CD14-positive monocyte (primary cell): ENCODE data around the gene TMEM61. TPM values are rescaled to one million over a fixed set of nuclear protein-coding genes. Genes with fewer than 3 reads are reported as not detected.

ENCODE experiments used
- DNase-seq, 3 donors: peaks; one replicate each; pipeline ENCODE4 v3.0.0-alpha.2; 2011 to 2022
- H2AFZ ChIP-seq: 2 replicates; pipeline ENCODE4 v1.6.0; 2012; ENCODE audit warnings: mild to moderate bottlenecking, low read depth, low read length, inconsistent platforms; ENCODE audit not compliant: insufficient read depth, poor library complexity, severe bottlenecking
- H3K27ac ChIP-seq, 2 donors: 1 replicate in 1 of 2; 2 replicates in 1 of 2; pipeline ENCODE4 v1.5.1; 2012 to 2013; ENCODE audit warnings: low read length in 2 of 2, control low read depth in 1 of 2, inconsistent platforms in 1 of 2, low read depth in 1 of 2, mild to moderate bottlenecking in 1 of 2
- H3K27me3 ChIP-seq, 2 donors: one replicate each; pipeline versions ENCODE4 v1.6.0 to v1.6.1; 2011 to 2013; ENCODE audit warnings: low read length in 2 of 2; ENCODE audit not compliant: control insufficient read depth in 2 of 2, insufficient read depth in 2 of 2
- H3K36me3 ChIP-seq, 2 donors: replicated peaks in 1 of 2; 1 replicate in 1 of 2; 2 replicates in 1 of 2; pipeline versions ENCODE4 v1.5.1 to v1.6.1; 2012 to 2013; ENCODE audit warnings: low read length in 2 of 2, control low read depth in 1 of 2, inconsistent platforms in 1 of 2, mild to moderate bottlenecking in 1 of 2; ENCODE audit not compliant: insufficient read depth in 2 of 2, control insufficient read depth in 1 of 2
- H3K4me1 ChIP-seq, 2 donors: 1 replicate in 1 of 2; 2 replicates in 1 of 2; pipeline versions ENCODE4 v1.5.1 to v1.6.1; 2012 to 2013; ENCODE audit warnings: low read length in 2 of 2, control low read depth in 1 of 2, inconsistent platforms in 1 of 2, mild to moderate bottlenecking in 1 of 2, moderate library complexity in 1 of 2; ENCODE audit not compliant: insufficient read depth in 2 of 2, control insufficient read depth in 1 of 2
- H3K4me2 ChIP-seq: replicated peaks from 2 replicates; pipeline ENCODE3; 2012; ENCODE audit warnings: low read length, moderate library complexity, mild to moderate bottlenecking; ENCODE audit not compliant: poor library complexity, severe bottlenecking; ENCODE audit errors: extremely low read depth
- H3K4me3 ChIP-seq, 3 experiments: fragments of 200-600 bp in 1 of 3; sonication (generic) in 1 of 3; replicated peaks in 1 of 3; 1 replicate in 2 of 3; 2 replicates in 1 of 3; pipeline ENCODE4 v1.5.1; 2011 to 2013; ENCODE audit warnings: low read length in 3 of 3, mild to moderate bottlenecking in 3 of 3, control low read depth in 2 of 3, low read depth in 2 of 3, inconsistent platforms in 1 of 3, moderate library complexity in 1 of 3
- H3K79me2 ChIP-seq: 2 replicates; pipeline ENCODE4 v1.6.0; 2012; ENCODE audit warnings: mild to moderate bottlenecking, control low read depth, inconsistent platforms, low read length, moderate library complexity; ENCODE audit not compliant: insufficient read depth
- H3K9ac ChIP-seq: 2 replicates; pipeline ENCODE4 v1.6.0; 2017; ENCODE audit warnings: low read length, mild to moderate bottlenecking; ENCODE audit not compliant: insufficient read depth, poor library complexity, severe bottlenecking
- H3K9me3 ChIP-seq, 2 donors: replicated peaks in 1 of 2; 1 replicate in 1 of 2; 2 replicates in 1 of 2; pipeline versions ENCODE4 v1.5.1 to v1.6.1; 2012 to 2013; ENCODE audit warnings: low read length in 2 of 2, control low read depth in 1 of 2; ENCODE audit not compliant: control insufficient read depth in 1 of 2, insufficient read depth in 1 of 2
- H4K20me1 ChIP-seq: 2 replicates; pipeline ENCODE4 v1.6.0; 2012; ENCODE audit warnings: mild to moderate bottlenecking, low read length, control low read depth, moderate library complexity; ENCODE audit not compliant: insufficient read depth
- H3K27ac Mint-ChIP-seq, 7 donors: one replicate each; pipeline ENCODE4 v1.8.0; 2020; ENCODE audit warnings: mild to moderate bottlenecking in 7 of 7, mixed read lengths in 7 of 7, moderate library complexity in 6 of 7, inconsistent platforms in 2 of 7
- H3K27me3 Mint-ChIP-seq, 3 donors: one replicate each; pipeline ENCODE4 v1.8.0; 2021 to 2022; ENCODE audit warnings: low read depth in 3 of 3, mild to moderate bottlenecking in 3 of 3, mixed read lengths in 3 of 3, moderate library complexity in 3 of 3, inconsistent platforms in 1 of 3
- H3K36me3 Mint-ChIP-seq, 2 donors: one replicate each; pipeline ENCODE4 v1.8.0; 2020; ENCODE audit warnings: mixed read lengths in 2 of 2, inconsistent platforms in 1 of 2, mild to moderate bottlenecking in 1 of 2
- H3K4me1 Mint-ChIP-seq: one replicate; pipeline ENCODE4 v1.8.0; 2020; ENCODE audit warnings: mild to moderate bottlenecking, mixed read lengths
- H3K4me3 Mint-ChIP-seq, 2 donors: one replicate each; pipeline ENCODE4 v1.8.0; 2020; ENCODE audit warnings: mild to moderate bottlenecking in 2 of 2, mixed read lengths in 2 of 2, moderate library complexity in 1 of 2
- H3K9me3 Mint-ChIP-seq, 7 donors: one replicate each; pipeline ENCODE4 v1.8.0; 2020 to 2022; ENCODE audit warnings: mixed read lengths in 7 of 7, mild to moderate bottlenecking in 6 of 7, moderate library complexity in 6 of 7, inconsistent platforms in 2 of 7
- CTCF ChIP-seq: fragments of 200-600 bp; IDR thresholded peaks from one replicate; pipeline ENCODE4 v1.8.0; 2022; ENCODE audit warnings: antibody characterized with exemption, mild to moderate bottlenecking
- WGBS: methylation state at CpG from one replicate; pipeline ENCODE4 v1.1.5; 2013; ENCODE audit warnings: missing lambda C conversion rate; ENCODE audit not compliant: insufficient coverage; 5-methylcytosine and 5-hydroxymethylcytosine counted together
- intact Hi-C, 2 donors: fragments of 100-400 bp; cut with micrococcal nuclease; formaldehyde crosslinking; loops; one replicate each; pipeline versions ENCODE4 v1.15.0 to v1.15.1; 2023
- polyA plus RNA-seq, 3 donors: library from polyadenylated mRNA; depleted of rRNA in 1 of 3; unstranded in 2 of 3; stranded (reverse) in 1 of 3; fragments of 300-500 nt in 2 of 3; fragments of >200 nt in 1 of 3; fragmentation: Illumina TruSeq in 2 of 3; gene quantifications; 1 replicate in 2 of 3; 2 replicates in 1 of 3; pipeline ENCODE4 v1.2.3, GENCODE V29; 2012 to 2021

Gene TMEM61
- polyA plus RNA-seq, 3 donors: not detected

GRCh38 chr1:55040933-55041494, 60.6 kb downstream of the TMEM61 start:
- Histone ChIP-seq H3K4me1 (peaks cover 6 to 14% of the 10 kb centered on the region in 2 donors), H3K79me2 (no peaks in the 10 kb centered on the region), H3K9ac (no peak overlapping the region), H3K27ac (no peak overlapping the region), H4K20me1 (no peaks in the 10 kb centered on the region), H3K4me2 (no peak overlapping the region), H3K27me3 (peaks cover 30 to 49% of the 10 kb centered on the region in 2 donors), H3K4me3 (no peak overlapping the region), H3K9me3 (peaks cover 0 to 11% of the 10 kb centered on the region in 2 donors), H2AFZ (no peak overlapping the region), H3K36me3 (no peaks in the 10 kb centered on the region)
- Mint-ChIP-seq H3K27me3 (peaks cover 53 to 74% (median 57%) of the 10 kb centered on the region in 3 donors), H3K4me1 (peaks cover 27% of the 10 kb centered on the region), H3K36me3 (no peaks in the 10 kb centered on the region), H3K27ac (no peak overlapping the region), H3K9me3 (peaks cover 0 to 10% (median 2%) of the 10 kb centered on the region in 7 donors), H3K4me3 (peak overlapping the region in 1 of 2 donors; percentile 88)
- intact Hi-C loops: no loop called here
- DNase-seq: no peak
- WGBS: 42% methylated on average over 3 of the region's 5 CpGs
- no peak for TF ChIP-seq CTCF

- Histone ChIP-seq H2AFZ (no peak overlapping the region), H3K36me3 (no peaks in the 10 kb centered on the region), H3K4me2 (no peak overlapping the region), H3K27ac (no peak overlapping the region), H3K4me1 (peaks cover under 1 to 9% of the 10 kb centered on the region in 2 donors), H3K27me3 (peaks cover 30 to 49% of the 10 kb centered on the region in 2 donors), H4K20me1 (no peaks in the 10 kb centered on the region), H3K4me3 (no peak overlapping the region), H3K79me2 (no peaks in the 10 kb centered on the region), H3K9ac (no peak overlapping the region), H3K9me3 (peaks cover 0 to 11% of the 10 kb centered on the region in 2 donors)
- Mint-ChIP-seq H3K27ac (no peak overlapping the region), H3K36me3 (no peaks in the 10 kb centered on the region), H3K4me1 (peaks cover 22% of the 10 kb centered on the region), H3K27me3 (peaks cover 53 to 71% (median 57%) of the 10 kb centered on the region in 3 donors), H3K9me3 (peaks cover 0 to 10% (median 2%) of the 10 kb centered on the region in 7 donors), H3K4me3 (peak overlapping the region in 1 of 2 donors; percentile 88)
- WGBS: 89% methylated on average over 1 of the region's 3 CpGs
- no peak for DNase-seq
- no peak for TF ChIP-seq CTCF
- intact Hi-C loops: no loop called here
Observed at GRCh38 chr1:55041613-55042012, 61.2 kb downstream of the TMEM61 start.

Other genes starting within 250 kb of the TMEM61 start
- 1 to 10 TPM in 1 of 3 donors, under 1 TPM in 2; 0.73 to 1.2 (median 0.92) TPM for gene PARS2, start 216.1 kb upstream of the TMEM61 start, polyA plus RNA-seq
- gene TTC22, start 179.3 kb upstream of the TMEM61 start, polyA plus RNA-seq: under 1 TPM in 1 of 3 donors, not detected in 2; 0.04 TPM
- gene DHCR24, start 93.4 kb upstream of the TMEM61 start, polyA plus RNA-seq: 1 to 10 TPM in 2 of 3 donors, under 1 TPM in 1; 0.48 to 3.5 (median 3.0) TPM
- not detected for gene BSND, start 18.3 kb downstream of the TMEM61 start, polyA plus RNA-seq
- gene PCSK9, start 58.9 kb downstream of the TMEM61 start, polyA plus RNA-seq: not detected
- gene USP24, start 234.7 kb downstream of the TMEM61 start, polyA plus RNA-seq: 10 to 100 TPM in 1 of 3 donors, 1 to 10 TPM in 2; 1.1 to 14.2 (median 2.1) TPM